KMS-11 (cell line): ENCODE data around the gene NDUFV2.
"Not testable (repeated sequence)": the region's sequence is repeated elsewhere in the genome, so short reads cannot be mapped to it uniquely, and the experiment has no call there.

Source experiments
- H2AFZ ChIP-seq: fragments of 200-600 bp; sonication (generic); 2 replicates; pipeline ENCODE4 v1.6.1; 2016; ENCODE audit warnings: antibody characterized with exemption, mixed run types, low read depth
- H3K27ac ChIP-seq: fragments of 200-600 bp; sonication (generic); 2 replicates; pipeline ENCODE4 v1.6.1; 2016; ENCODE audit warnings: mild to moderate bottlenecking, mixed run types
- H3K27me3 ChIP-seq: fragments of 200-600 bp; sonication (generic); 2 replicates; pipeline ENCODE4 v1.6.1; 2017; ENCODE audit warnings: mild to moderate bottlenecking, low read depth, mixed run types, moderate library complexity; ENCODE audit not compliant: insufficient read depth
- H3K36me3 ChIP-seq: fragments of 200-600 bp; sonication (generic); 2 replicates; pipeline ENCODE4 v1.6.1; 2017; ENCODE audit warnings: mild to moderate bottlenecking, mixed run types; ENCODE audit not compliant: insufficient read depth
- H3K4me1 ChIP-seq: fragments of 200-600 bp; sonication (generic); 2 replicates; pipeline ENCODE4 v1.6.1; 2016; ENCODE audit warnings: mild to moderate bottlenecking, low read depth, mixed run types; ENCODE audit not compliant: poor library complexity, severe bottlenecking
- H3K4me2 ChIP-seq: fragments of 200-600 bp; sonication (generic); 2 replicates; pipeline ENCODE4 v1.7.0; 2016; ENCODE audit warnings: mild to moderate bottlenecking, mixed run types
- H3K4me3 ChIP-seq: fragments of 200-600 bp; sonication (generic); IDR thresholded peaks from 2 replicates; pipeline ENCODE4 v1.6.1; 2017; ENCODE audit warnings: low read depth, low read length, mixed read lengths; ENCODE audit not compliant: insufficient read depth
- H3K79me2 ChIP-seq: fragments of 200-600 bp; sonication (generic); 2 replicates; pipeline ENCODE4 v1.6.1; 2016; ENCODE audit warnings: low read depth, mixed run types; ENCODE audit not compliant: insufficient read depth
- H3K9ac ChIP-seq: fragments of 200-600 bp; sonication (generic); 2 replicates; pipeline ENCODE4 v1.6.1; 2016; ENCODE audit warnings: mild to moderate bottlenecking, mixed run types
- H4K20me1 ChIP-seq: fragments of 200-600 bp; sonication (generic); 2 replicates; pipeline ENCODE4 v1.6.1; 2016; ENCODE audit warnings: mild to moderate bottlenecking, mixed run types; ENCODE audit not compliant: insufficient read depth
- TF ChIP-seq, protein P1 (sequence below): fragments of 200-600 bp; sonication (generic); conservative IDR thresholded peaks from 2 replicates; pipeline ENCODE4 v1.6.1; 2017; ENCODE audit warnings: low read depth, mild to moderate bottlenecking, antibody characterized with exemption, low read length, moderate library complexity, mixed read lengths

Gene NDUFV2

DNA sequence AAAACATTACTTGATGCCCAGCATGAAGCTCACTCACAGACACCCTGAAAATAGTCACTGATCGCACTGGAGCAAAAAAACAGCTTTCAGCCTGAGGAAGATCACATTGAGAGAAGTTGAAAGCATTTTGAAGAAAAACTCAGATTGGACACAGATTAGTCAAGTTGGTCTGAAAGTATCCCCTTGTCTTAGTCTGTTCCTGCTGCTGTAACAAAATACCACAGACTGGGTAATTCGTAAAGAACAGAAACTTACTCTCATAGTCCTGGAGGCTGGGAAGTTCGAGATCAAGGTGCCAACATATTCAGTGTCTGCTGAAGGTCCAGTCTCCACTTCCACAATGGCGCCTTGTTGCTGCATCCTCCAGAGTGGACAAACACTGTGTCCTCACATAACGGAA is 14.2 kb upstream of the NDUFV2 start:
- H3K9ac ChIP-seq = no peak overlapping the region
- H3K27me3 ChIP-seq = no peaks in the 10 kb centered on the region
- H3K4me1 ChIP-seq = peaks cover 55% of the 10 kb centered on the region
- no peak overlapping the region for H3K27ac ChIP-seq
- H2AFZ ChIP-seq = no peak overlapping the region
- no peaks in the 10 kb centered on the region for H4K20me1 ChIP-seq
- no peaks in the 10 kb centered on the region for H3K36me3 ChIP-seq
- H3K4me3 ChIP-seq = no peak overlapping the region
- TF ChIP-seq, protein P1, sequence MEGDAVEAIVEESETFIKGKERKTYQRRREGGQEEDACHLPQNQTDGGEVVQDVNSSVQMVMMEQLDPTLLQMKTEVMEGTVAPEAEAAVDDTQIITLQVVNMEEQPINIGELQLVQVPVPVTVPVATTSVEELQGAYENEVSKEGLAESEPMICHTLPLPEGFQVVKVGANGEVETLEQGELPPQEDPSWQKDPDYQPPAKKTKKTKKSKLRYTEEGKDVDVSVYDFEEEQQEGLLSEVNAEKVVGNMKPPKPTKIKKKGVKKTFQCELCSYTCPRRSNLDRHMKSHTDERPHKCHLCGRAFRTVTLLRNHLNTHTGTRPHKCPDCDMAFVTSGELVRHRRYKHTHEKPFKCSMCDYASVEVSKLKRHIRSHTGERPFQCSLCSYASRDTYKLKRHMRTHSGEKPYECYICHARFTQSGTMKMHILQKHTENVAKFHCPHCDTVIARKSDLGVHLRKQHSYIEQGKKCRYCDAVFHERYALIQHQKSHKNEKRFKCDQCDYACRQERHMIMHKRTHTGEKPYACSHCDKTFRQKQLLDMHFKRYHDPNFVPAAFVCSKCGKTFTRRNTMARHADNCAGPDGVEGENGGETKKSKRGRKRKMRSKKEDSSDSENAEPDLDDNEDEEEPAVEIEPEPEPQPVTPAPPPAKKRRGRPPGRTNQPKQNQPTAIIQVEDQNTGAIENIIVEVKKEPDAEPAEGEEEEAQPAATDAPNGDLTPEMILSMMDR = no peak
- H3K79me2 ChIP-seq = no peaks in the 10 kb centered on the region; the same call in 1 of the 2 replicates
- H3K4me2 ChIP-seq = no peak overlapping the region

DNA sequence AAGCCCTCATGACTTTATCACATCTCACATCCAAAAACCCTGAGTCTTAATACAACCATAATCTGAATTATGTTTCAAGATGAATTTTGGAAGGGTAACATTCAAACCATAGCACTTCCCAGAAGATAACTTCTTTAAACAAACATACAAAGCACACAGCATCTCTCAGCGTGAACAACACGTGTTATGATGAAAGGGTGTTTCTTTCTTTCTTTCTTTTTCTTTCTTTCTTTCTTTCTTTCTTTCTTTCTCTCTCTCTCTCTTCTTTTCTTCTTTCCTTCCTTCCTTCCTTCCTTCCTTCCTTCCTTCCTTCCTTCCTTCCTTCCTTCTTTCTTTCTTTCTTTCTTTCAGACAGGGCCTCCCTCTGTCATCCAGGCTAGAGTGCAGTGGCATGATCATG is 13.8 kb upstream of the NDUFV2 start:
- not testable (repeated sequence) for H3K9ac ChIP-seq, H3K4me2 ChIP-seq, H3K27ac ChIP-seq, H2AFZ ChIP-seq, H4K20me1 ChIP-seq, H3K36me3 ChIP-seq, H3K79me2 ChIP-seq, H3K27me3 ChIP-seq, H3K4me3 ChIP-seq
- H3K4me1 ChIP-seq = peaks cover 50% of the 10 kb centered on the region

- Histone ChIP-seq H3K27ac (no peak overlapping the region), H3K27me3 (no peaks in the 10 kb centered on the region), H3K4me1 (peaks cover 32% of the 10 kb centered on the region), H3K9ac (no peak overlapping the region), H3K79me2 (no peaks in the 10 kb centered on the region; the same call in 1 of the 2 replicates), H2AFZ (no peak overlapping the region), H4K20me1 (no peaks in the 10 kb centered on the region), H3K4me2 (no peak overlapping the region), H3K4me3 (no peak overlapping the region), H3K36me3 (no peaks in the 10 kb centered on the region)
- TF ChIP-seq, protein P1 = no peak
Measured at GRCh38 chr18:9090578-9090977, 11.9 kb upstream of the NDUFV2 start.

DNA sequence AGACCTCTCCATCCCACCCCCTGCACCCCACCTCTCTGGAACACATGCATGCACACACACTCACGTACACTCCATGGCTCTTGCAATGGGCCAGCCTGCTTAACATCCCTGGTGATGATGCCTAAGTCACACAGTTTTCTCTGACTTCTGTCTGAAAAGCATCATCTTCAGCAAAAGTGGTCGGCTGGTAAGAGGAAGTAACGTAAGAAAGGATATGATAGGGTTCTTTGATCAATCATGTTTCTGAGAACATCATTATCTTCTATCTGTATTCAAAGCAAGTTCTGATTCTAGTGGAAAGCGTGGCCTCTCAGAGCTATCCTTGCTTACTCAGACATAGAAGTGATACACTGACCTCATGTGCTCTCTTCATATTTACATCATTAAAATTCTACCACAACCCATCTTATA is 11.4 kb upstream of the NDUFV2 start:
- no peaks in the 10 kb centered on the region; the same call in 1 of the 2 replicates for H3K79me2 ChIP-seq
- H3K4me2 ChIP-seq = no peak overlapping the region
- peaks cover 27% of the 10 kb centered on the region for H3K4me1 ChIP-seq
- H3K9ac ChIP-seq = no peak overlapping the region
- no peaks in the 10 kb centered on the region for H3K27me3 ChIP-seq
- TF ChIP-seq, protein P1 = no peak
- H4K20me1 ChIP-seq = no peaks in the 10 kb centered on the region
- H3K4me3 ChIP-seq = no peak overlapping the region
- no peak overlapping the region for H3K27ac ChIP-seq
- no peak overlapping the region for H2AFZ ChIP-seq
- no peaks in the 10 kb centered on the region for H3K36me3 ChIP-seq

GRCh38 chr18:9092665-9093064 is 9.8 kb upstream of the NDUFV2 start:
- no peaks in the 10 kb centered on the region for H3K79me2 ChIP-seq
- TF ChIP-seq, protein P1 = no peak
- peaks cover 13% of the 10 kb centered on the region for H3K4me1 ChIP-seq
- no peaks in the 10 kb centered on the region for H4K20me1 ChIP-seq
- H3K9ac ChIP-seq = no peak overlapping the region
- no peak overlapping the region for H2AFZ ChIP-seq
- H3K4me2 ChIP-seq = no peak overlapping the region
- no peaks in the 10 kb centered on the region for H3K36me3 ChIP-seq
- H3K27me3 ChIP-seq = no peaks in the 10 kb centered on the region
- no peak overlapping the region for H3K4me3 ChIP-seq
- no peak overlapping the region for H3K27ac ChIP-seq

DNA sequence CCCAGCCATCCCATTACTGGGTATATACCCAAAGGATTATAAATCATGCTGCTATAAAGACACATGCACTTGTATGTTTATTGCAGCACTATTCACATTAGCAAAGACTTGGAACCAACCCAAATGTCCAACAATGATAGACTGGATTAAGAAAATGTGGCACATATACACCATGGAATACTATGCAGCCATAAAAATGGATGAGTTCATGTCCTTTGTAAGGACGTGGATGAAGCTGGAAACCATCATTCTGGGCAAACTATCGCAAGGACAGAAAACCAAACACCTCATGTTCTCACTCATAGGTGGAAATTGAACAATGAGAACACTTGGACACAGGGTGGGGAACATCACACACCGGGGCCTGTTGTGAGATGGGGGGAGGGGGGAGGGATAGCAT is 9.4 kb upstream of the NDUFV2 start:
- H3K27me3 ChIP-seq, H2AFZ ChIP-seq, H3K36me3 ChIP-seq, H3K4me2 ChIP-seq, H3K4me3 ChIP-seq, H3K9ac ChIP-seq, H3K27ac ChIP-seq, H4K20me1 ChIP-seq, H3K79me2 ChIP-seq, H3K4me1 ChIP-seq: not testable (repeated sequence)
